Skin epidermis (tissue), 12 donors: ENCODE measurements around the gene AKT3.

ENCODE experiments used
- H3K27ac ChIP-seq, 21 experiments: fragments of 200-600 bp; sonication (generic) in 11 of 21; one replicate each; pipeline ENCODE4 v1.5.0; 2020; ENCODE audit warnings: mild to moderate bottlenecking in 3 of 21, inconsistent platforms in 2 of 21, moderate library complexity in 2 of 21
- H3K4me3 ChIP-seq, 7 experiments: fragments of 200-600 bp; sonication (generic) in 2 of 7; one replicate each; pipeline ENCODE4 v1.5.0; 2020; ENCODE audit warnings: inconsistent platforms in 2 of 7, mild to moderate bottlenecking in 2 of 7, moderate library complexity in 1 of 7

The AKT3 gene

GRCh38 chr1:243580984-243581383 is 269.1 kb downstream of the AKT3 start:
- H3K27ac ChIP-seq, result no peak overlapping the region

DNA sequence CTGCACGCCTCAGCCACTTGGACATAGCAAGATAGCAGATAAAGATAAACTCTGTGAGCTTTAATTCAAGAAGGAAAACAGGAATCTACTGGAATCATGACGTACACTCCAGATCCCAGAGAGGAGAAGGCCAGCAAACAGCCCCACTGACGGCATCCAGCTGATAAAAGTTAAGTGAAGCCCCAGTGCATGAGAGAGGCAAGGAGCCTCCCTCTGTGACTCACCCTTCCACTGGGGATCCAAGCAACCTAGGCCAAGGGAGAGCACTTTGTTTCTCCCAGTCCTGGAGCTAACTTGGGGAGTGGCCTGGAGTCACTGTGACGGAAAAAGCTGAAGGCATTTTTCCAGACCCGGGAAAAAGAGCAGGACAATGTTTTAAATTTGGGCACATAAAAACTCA is 270.0 kb downstream of the AKT3 start:
- Histone ChIP-seq H3K4me3 (no peak overlapping the region), H3K27ac (no peak overlapping the region)

More at GRCh38 chr1:243580984-243581383, 269.1 kb downstream of the AKT3 start:
- no peak overlapping the region for H3K4me3 ChIP-seq

- no peak overlapping the region for H3K4me3 ChIP-seq
- no peak overlapping the region for H3K27ac ChIP-seq
These were observed 275.0 kb downstream of the AKT3 start for GRCh38 chr1:243575070-243575469.

DNA sequence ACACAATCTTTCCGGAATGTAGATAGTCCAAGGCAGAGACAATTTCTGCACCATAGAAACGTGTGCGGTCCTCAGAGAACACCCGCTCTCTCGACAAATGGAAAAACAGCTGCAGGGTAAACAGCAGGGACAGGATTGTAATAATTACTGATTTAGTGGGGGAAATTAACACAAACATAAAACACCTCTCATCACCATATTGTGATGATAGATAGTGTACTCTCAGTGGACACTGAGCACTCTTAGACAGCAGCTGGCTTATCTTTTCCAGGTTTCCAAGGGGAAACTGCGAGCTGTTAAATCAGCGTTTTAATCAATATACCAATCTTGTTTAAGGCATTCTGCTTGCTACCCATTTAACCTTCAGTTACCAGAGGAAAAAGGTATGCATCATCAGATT is 277.1 kb downstream of the AKT3 start:
- Histone ChIP-seq H3K27ac (no peak overlapping the region), H3K4me3 (no peak overlapping the region)

DNA sequence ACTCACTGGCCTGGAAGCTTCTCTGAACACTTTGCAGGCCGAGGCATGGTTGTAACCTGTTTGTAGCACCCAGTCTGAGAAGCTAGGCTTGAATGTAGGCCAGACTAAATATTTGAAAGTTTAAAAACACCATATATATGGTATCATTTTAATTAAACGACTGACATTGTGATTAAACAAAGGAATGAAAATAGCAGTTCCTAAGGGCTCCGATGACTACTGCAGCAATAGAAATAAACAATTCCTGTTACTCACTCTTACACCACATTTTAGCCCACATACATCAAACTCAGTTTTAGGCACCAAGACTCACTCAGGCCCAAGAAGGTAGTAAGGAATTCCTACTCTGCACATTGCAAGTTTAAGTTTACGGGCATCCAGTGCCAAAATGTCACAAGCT is 281.2 kb downstream of the AKT3 start:
- H3K4me3 ChIP-seq, result no peak overlapping the region
- H3K27ac ChIP-seq, result no peak overlapping the region

DNA sequence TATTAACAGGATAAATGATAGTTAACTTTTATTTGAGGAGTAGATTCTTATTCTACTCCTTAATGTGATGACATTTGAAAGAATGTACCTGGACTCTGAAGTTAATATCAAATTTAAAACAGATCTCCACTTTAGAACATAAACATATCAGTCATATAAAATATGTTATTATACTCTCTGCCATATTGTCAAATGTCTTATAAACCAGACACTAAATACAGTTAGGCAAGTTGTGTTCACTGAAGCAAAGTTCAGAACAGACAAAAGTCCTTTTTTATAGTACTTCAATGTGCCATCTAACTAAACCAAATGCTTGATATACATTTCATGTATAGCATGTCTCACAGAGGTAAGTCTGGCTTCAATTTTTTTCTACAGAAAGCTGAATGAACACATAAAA is 285.2 kb downstream of the AKT3 start:
- Histone ChIP-seq H3K4me3 (no peak overlapping the region), H3K27ac (no peak overlapping the region)

GRCh38 chr1:243563732-243564131 is 286.3 kb downstream of the AKT3 start:
- no peak overlapping the region for H3K4me3 ChIP-seq
- no peak overlapping the region for H3K27ac ChIP-seq

DNA sequence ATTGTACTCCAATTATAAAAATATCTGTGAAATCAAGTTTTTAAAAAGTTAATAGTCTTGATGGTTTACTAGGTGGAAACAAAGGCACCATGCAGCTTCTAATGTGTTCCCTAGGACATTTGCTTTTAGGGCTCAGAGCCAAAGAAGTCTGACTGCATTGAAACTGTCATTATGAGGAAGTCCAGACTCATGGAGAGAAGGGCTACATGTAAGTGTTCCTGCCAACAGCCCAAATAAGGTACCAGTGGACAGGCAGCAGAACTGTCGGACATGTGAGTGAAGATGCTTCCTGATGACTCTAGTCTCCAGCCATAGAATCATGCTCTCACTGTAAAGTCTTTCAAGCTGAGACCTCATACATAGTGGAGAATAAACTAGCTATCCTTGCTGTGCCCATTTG is 287.6 kb downstream of the AKT3 start:
- Histone ChIP-seq H3K27ac (no peak overlapping the region), H3K4me3 (no peak overlapping the region)

DNA sequence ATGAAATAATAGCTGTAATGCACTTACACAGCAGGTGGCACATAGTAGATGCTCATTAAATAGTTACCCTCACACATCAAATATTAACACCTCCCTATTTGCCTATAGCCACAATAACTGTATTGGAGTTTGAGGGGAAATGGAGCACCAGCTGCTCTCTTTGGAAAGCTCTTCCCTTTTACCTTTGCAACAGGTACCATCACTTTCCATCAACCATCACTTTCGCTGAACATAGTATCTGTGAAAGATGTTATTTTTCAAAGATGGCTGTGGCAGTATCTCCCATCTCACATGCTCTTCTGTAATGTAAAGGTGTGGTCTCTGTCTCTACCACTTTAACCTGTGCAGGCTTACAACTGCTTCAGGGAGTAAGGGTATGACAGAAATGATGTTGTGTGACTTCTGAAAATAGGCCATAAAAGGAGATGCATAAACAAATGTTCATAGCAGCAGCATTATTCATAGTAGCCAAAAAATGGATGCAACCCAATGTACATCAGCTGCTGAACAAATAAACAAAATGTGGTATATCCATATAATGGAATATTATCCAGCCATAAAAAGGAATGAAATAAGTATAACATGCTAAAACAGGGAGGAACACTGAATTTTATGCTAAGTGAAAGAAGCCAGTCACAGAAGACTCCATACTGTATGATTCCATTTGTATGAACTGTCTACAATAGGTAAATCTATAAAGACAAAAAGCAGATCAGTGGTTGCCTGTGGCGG is 288.3 kb downstream of the AKT3 start:
- H3K27ac ChIP-seq, result no peak overlapping the region
- H3K4me3 ChIP-seq, result no peak overlapping the region

- Histone ChIP-seq H3K4me3 (no peak overlapping the region), H3K27ac (no peak overlapping the region)
These were observed 290.4 kb downstream of the AKT3 start for GRCh38 chr1:243559575-243560162.

DNA sequence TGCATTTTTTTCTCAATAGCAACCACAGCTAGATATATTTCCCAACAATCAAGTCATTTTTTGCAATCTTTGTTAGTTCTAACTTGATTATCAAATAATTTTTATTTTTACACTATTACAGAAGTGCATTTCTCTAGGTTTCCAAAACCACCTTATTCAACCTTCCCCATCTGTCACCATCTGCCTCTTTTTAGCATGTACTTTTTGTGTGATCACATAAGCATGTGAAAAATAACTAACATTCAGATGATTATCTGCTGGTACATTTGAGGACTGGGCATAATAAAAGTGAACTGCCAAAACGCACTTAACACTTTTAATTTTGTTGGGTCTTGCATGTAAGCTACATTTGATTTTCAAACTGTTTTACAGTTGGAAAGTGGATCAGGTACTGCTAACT is 291.5 kb downstream of the AKT3 start:
- Histone ChIP-seq H3K27ac (no peak overlapping the region), H3K4me3 (no peak overlapping the region)

GRCh38 chr1:243557866-243558265 is 292.2 kb downstream of the AKT3 start:
- Histone ChIP-seq H3K4me3 (no peak overlapping the region), H3K27ac (no peak overlapping the region)

DNA sequence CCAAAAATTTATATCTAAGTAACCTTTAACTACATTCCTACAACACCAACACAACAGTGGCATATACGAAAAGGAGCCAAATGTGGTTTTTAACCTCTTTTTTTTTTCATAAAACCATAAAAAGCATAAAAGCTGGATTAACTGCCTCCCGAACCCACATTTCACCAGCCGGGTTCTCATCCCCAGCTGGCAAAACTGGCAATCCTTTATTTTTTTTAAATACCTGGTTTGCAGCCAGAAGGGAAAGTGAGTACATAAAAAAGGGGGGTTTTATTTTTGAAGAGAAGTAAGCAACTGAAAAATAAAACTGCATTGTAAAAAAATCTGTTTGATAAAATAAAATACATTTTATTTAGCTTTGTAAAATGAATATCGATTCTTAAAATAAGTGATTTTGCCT is 295.4 kb downstream of the AKT3 start:
- no peak overlapping the region for H3K27ac ChIP-seq
- H3K4me3 ChIP-seq, result no peak overlapping the region

DNA sequence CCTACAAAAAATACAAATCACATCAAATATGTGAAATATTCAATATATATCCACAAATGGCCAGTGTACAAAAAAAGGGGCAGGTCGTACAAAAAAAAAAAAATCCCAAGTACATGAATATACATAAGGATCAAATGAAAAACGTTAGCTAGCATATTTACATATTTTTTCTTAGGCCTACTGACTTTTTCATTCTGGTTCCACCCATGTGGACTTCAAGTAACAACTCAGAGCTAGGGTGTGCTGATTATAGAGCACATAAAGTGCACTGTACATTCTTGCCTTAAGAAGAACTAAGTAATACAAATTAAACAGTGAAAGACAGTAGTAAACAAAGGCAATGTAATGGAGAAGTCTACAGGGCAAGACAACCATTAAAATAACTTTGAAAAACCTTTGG is 297.0 kb downstream of the AKT3 start:
- Histone ChIP-seq H3K4me3 (no peak overlapping the region), H3K27ac (no peak overlapping the region)

DNA sequence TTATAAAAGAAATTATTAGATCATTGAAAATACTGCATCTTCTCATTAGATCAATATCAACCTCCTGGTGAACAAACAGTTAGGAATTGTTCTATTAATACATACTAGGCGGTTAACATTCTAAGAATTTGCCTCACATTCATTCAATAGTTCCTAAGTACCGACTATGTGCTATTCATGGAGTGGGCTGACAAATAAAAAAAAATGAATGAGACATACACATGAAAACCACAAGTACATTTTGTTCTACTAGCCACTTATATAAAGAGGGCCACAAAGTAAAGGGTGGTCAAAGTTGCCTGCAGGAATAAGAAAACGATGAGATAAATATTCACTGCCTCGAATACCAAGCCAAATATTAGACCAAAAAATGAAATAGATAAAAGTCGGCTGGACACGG is 299.8 kb downstream of the AKT3 start:
- H3K27ac ChIP-seq, result no peak overlapping the region
- no peak overlapping the region for H3K4me3 ChIP-seq

DNA sequence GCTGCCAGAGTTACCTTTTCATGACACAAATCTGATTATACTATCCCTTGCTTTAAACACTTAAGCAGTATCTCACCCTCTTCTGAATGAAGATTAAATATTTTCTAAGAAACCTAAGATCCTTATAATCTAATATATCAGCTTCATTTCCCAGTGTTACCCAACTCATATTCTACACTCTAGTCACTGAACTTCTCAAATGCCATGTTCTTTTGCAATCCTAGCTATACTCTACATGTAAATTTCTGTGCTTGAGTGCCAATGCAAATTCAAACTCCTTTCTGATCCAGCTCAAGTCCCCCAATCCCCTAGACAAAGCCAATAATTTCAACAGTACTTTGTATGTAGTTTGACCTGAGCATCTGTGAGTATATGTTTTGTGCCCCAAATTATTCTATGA is 300.3 kb downstream of the AKT3 start:
- no peak overlapping the region for H3K4me3 ChIP-seq
- no peak overlapping the region for H3K27ac ChIP-seq

DNA sequence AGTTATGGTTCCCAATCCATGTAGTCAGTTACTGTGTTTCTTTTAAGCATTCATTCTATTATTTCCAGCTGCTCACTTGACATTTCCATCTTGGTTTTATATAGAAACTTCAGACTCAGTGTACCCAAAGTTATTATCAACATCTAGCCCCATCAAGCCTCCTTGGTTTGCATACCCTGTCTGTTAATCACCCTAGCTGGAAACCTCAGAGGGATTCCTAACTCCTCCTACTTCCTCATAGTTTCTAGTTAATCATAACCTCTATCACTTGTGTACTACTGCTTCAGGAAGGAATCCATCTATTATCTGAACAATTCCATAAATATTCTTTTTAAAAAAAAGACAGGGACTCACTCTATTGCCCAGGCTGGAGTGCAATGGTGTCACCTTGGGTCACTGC is 300.9 kb downstream of the AKT3 start:
- no peak overlapping the region for H3K27ac ChIP-seq

DNA sequence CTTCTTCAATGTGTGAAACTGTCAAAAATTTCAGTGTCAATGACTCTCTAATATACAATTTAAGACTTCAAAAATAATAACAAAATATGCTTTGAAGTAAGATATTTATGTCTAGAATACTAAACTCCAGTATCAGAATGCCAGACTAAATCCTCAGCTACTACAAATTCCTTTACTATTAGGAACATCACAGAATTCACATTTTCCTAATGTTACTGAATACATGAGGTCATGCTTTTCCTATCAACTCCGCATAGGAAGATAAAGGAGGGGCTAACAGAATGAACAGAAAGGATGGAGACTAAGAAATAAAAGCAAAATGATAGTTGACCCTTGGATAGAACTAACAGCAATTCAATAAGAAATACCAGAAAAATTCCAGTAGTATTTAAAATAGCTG is 301.5 kb downstream of the AKT3 start:
- H3K27ac ChIP-seq, result no peak overlapping the region
- no peak overlapping the region for H3K4me3 ChIP-seq

More for the DNA sequence above, 300.9 kb downstream of the AKT3 start:
- no peak overlapping the region for H3K4me3 ChIP-seq

DNA sequence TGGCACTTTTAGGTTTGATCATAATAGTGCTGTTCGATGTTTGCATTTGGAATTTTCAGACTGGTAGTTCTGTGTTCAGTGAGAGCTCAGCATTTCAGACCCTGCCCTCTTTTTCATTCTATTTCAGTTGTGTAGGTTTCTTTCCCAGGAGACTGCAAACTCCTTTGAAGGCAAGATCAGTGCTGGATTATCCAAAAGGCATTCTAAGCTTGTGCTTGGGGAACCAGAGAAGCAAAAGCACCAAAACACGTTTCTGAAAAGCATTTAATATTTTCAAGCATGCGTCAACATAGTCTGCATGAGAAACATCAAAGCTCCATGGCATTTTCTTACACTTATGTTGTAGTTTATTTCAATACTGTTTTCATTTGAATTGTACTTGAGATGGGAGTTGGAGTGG is 302.2 kb downstream of the AKT3 start:
- Histone ChIP-seq H3K27ac (no peak overlapping the region), H3K4me3 (no peak overlapping the region)

DNA sequence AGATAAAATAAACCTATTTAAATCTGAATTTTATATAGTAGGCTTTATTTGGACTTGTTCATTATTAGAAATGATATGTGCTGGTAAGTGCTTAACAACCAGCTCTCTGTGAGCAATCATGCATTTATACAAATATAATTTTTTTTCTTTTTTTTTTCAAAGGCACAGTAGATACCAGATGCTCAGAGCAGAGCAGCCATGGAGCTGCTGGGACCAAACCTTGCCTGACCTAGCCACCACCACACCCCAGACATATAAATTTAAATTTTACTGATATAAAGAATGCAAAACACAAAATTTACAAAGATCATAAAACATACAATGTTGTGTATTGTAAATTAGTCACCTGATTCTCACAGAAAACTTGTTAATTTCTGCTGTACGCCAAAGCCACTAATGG is 303.6 kb downstream of the AKT3 start:
- no peak overlapping the region for H3K4me3 ChIP-seq

DNA sequence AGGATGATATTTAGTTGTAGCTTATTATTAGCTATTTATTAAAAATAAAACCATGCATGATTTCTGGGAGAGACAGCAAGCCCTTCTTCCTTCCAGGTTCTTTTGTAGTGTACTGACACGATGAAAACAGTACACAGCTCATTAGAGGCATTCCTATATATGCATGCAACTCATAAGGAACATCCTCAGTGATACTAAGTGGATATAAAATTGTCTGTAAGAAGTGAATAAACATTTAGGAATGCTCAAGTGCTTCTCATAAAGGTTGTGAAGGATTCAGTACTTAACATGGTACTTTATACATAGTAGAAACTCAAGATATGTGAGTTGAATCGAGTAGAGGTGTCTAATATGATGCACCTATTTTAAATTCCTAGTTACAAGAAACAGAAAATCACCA is 306.5 kb downstream of the AKT3 start:
- Histone ChIP-seq H3K4me3 (no peak overlapping the region), H3K27ac (no peak overlapping the region)

More for the DNA sequence above, 303.6 kb downstream of the AKT3 start:
- no peak overlapping the region for H3K27ac ChIP-seq
